ENCODE measurements around the gene SIGLEC6. TPM values are rescaled to one million over a fixed set of nuclear protein-coding genes. Genes with fewer than 3 reads are reported as not detected.

SIGLEC6 gene
- total RNA-seq, 2 experiments from 2014 or later = not detected

Other genes with a start within 250 kb of the SIGLEC6 start
- under 1 TPM; 0.12 to 0.18 TPM for gene IGLON5, start 220.0 kb downstream of the SIGLEC6 start, total RNA-seq
- 1 to 10 TPM; 1.3 to 1.6 TPM for gene VSIG10L, start 189.5 kb downstream of the SIGLEC6 start, total RNA-seq
- gene ETFB, start 165.3 kb downstream of the SIGLEC6 start, total RNA-seq = 100 to 1,000 TPM; 115 to 130 TPM
- gene CLDND2, start 162.7 kb downstream of the SIGLEC6 start, total RNA-seq = 1 to 10 TPM; 2.0 to 3.8 TPM
- 10 to 100 TPM; 85.3 to 91.9 TPM for gene NKG7, start 159.0 kb downstream of the SIGLEC6 start, total RNA-seq
- not detected for gene LIM2, start 143.7 kb downstream of the SIGLEC6 start, total RNA-seq
- gene C19orf84, start 141.1 kb downstream of the SIGLEC6 start, total RNA-seq = under 1 TPM in 1 of 2 experiments, not detected in 1; 0.39 TPM
- not detected for gene SIGLEC10, start 114.0 kb downstream of the SIGLEC6 start, total RNA-seq
- gene SIGLEC8, start 73.2 kb downstream of the SIGLEC6 start, total RNA-seq = not detected
- gene CEACAM18, start 53.1 kb downstream of the SIGLEC6 start, total RNA-seq = not detected
- under 1 TPM; 0.33 to 0.76 TPM for gene SIGLEC12, start 29.9 kb downstream of the SIGLEC6 start, total RNA-seq
- 10 to 100 TPM in 1 of 2 experiments, 1 to 10 TPM in 1; 8.9 to 10.1 TPM for gene ZNF175, start 39.6 kb upstream of the SIGLEC6 start, total RNA-seq
- gene SIGLEC5, start 98.7 kb upstream of the SIGLEC6 start, total RNA-seq = not detected
- under 1 TPM; 0.14 to 0.36 TPM for gene SIGLEC14, start 115.2 kb upstream of the SIGLEC6 start, total RNA-seq
- 1 to 10 TPM; 2.0 to 2.1 TPM for gene SPACA6, start 161.7 kb upstream of the SIGLEC6 start, total RNA-seq
- gene HAS1, start 192.3 kb upstream of the SIGLEC6 start, total RNA-seq = not detected
- gene FPR1, start 220.2 kb upstream of the SIGLEC6 start, total RNA-seq = not detected
- not detected for gene FPR2, start 229.5 kb upstream of the SIGLEC6 start, total RNA-seq

Measured in activated naive CD8-positive, alpha-beta T cell treated with anti-CD3 and anti-CD28 coated beads for 36 hours (primary cell).